ENCODE measurements around the gene MAPK10.
"Not testable (repeated sequence)": the region's sequence is repeated elsewhere in the genome, so short reads cannot be mapped to it uniquely, and the experiment has no call there.

The MAPK10 gene

GRCh38 chr4:86184216-86184900, 175.5 kb downstream of the MAPK10 start:
- no peak for DNase-seq (ENCODE audit: low read depth)

DNA sequence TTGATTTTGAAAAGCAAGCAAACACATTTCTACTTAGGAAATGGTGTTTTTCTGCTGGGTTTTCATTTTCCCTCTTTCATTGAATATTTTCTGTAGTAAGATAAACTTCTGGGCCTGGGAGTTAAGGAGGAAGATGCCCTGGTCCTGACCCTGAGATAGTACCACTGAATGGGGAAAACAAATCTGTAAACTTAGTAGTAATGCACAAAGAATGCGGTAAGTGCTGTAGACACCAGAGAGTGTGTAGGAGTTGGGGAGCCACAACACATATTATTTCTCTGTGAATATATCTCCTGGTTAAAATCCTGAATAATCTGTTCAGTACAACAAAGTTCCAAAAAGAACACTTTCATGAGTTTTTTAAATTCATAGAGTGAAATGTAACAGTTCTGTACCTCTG, 178.3 kb downstream of the MAPK10 start:
- no peak for DNase-seq (ENCODE audit: low read depth)

- no peak for DNase-seq (ENCODE audit: low read depth)
Observed at GRCh38 chr4:86178211-86178610, 181.6 kb downstream of the MAPK10 start.

GRCh38 chr4:86174506-86174905, 185.3 kb downstream of the MAPK10 start:
- no peak for DNase-seq (ENCODE audit: low read depth)

DNA sequence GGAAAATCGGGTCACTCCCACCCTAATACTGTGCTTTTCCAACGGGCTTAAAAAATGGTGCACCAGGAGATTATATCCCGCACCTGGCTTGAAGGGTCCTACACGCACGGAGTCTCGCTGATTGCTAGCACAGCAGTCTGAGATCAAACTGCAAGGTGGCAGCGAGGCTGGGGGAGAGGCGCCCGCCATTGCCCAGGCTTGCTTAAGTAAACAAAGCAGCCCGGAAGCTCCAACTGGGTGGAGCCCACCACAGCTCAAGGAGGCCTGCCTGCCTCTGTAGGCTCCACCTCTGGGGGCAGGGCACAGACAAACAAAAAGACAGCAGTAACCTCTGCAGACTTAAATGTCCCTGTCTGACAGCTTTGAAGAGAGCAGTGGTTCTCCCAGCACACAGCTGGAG, 191.5 kb downstream of the MAPK10 start:
- not testable (repeated sequence) for DNase-seq (ENCODE audit: low read depth)

DNA sequence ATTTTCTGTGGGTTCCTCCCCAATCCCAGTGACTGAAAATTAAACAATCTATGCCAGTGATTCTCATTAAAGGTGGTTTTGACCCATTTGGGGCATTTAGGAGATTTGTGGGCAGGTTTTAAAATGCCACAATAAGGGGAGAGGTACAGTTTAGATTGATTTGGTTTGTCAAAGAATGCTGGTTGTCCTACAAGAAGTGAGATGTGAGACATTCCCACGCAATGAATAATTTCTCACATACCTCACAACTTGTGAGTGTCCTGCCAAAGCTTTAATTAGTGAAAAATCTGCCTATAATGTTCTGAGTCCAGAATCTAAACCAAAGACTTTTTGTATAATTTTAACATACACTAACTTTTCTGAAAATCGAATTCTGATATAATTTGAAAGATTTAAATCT, 199.4 kb downstream of the MAPK10 start:
- DNase-seq (ENCODE audit: low read depth) = no peak

DNA sequence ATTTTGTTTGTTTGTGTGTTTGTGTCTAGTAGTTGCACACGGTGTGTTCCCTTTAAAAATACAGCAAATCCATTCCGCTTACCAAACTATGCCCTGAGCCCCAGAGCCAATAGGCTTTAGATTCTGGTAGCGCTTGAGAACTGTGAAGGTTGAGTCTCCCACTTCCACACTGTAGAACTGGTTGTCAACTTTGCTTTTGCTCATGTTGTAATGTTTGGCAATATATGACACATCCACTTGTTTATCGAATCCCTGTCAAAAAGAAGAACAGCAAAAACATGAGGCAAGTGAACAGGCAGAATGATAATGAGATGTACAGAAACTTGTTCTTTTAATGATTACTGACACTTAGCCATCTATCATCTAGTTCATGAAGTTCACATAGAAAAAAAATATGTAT, 200.6 kb downstream of the MAPK10 start:
- no peak for DNase-seq (ENCODE audit: low read depth)

DNA sequence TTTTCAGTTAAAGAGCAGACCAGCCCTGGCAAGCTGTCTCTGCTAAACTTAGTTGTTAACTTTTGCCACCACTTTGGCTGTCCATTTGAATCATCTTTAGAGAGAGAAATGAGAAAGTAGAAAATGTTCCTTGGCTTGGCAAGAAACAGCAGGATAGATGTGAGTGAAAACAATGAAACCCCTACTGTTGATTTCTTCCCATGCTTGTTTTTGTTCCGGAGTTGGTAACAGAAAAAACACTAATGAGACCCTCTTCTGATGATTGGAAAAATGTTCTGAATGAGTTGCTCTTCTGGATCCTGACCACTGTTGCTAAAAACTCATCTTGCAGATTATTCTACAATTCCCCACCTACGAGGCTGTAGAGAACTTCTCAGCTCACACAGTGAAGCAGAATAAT, 203.3 kb downstream of the MAPK10 start:
- no peak for DNase-seq (ENCODE audit: low read depth)

DNA sequence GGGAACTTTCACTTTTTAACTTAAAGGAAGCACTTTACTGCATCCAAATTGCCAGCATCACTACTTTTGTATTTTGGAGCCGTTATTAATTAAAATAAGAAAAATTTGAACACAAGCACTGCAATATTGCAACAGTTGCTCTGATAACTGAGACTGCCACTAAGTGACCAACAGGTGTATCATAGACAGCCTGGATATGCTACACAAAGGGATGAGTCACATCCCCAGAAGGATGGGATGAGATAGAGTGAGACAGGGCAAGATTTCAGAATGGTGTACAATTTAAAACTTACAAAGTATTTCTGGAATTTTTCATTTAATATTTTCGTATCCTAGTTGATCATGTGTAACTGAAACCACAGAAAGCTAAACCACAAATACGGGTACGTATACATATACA, 204.1 kb downstream of the MAPK10 start:
- no peak for DNase-seq (ENCODE audit: low read depth)

DNA sequence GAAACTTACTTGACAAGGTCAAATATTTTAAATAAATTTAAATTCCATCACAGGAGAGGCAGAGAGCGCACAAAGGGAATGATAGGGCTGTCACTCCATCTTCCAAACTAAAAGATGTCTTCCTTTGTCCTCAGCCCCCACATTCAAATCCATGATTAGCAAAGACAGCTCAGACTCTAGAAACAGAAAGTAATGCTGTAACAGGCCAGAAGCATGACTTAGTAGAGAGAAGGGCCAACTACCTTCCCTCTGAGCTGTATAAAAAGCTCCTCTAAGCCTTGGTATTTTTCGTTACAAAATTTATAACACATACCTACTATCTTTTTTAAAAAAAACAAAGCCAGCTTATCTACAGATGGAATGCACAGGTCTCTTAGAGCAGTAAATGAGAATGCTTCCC, 207.4 kb downstream of the MAPK10 start:
- DNase-seq (ENCODE audit: low read depth) = no peak

DNA sequence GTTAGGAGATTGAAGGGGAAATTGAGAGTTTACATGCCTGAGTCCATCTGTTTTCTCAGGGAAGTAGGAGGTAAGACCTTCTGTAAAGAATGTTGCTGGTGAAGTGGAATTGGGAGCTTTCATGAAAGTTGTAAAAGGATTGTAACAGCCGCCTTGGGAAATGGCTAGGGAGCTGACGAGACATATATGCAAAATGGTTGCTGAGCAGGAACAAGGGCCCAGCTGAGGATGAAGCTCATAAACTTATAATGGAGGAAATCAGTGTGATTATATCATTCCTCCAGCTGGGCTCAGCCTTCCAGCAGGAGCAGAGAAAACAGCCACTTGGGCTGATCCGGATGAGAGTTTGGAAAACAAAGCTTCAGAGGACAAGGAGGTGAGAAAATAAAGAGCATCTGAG, 208.7 kb downstream of the MAPK10 start:
- no peak for DNase-seq (ENCODE audit: low read depth)

DNA sequence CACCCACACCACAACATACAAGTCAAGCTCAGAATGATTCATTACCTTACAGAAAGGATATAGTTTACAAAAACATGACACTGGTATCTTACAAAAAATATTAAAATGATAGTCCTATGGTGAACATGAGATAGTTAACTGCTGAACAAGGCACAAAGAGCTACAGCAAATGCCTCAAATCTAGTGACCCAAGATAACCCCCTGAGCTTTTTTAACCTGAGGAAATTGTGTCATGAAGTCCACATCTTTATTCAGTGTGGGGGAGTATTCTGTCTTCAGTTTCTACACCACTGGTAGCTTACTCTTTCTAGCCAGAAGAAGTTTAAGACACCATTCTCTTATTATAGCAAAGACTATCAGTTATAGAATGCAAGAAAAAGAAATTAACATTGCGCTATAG, 218.7 kb downstream of the MAPK10 start:
- DNase-seq (ENCODE audit: low read depth) = no peak

- no peak for DNase-seq (ENCODE audit: low read depth)
Observed at GRCh38 chr4:86132468-86132867, 227.4 kb downstream of the MAPK10 start.

GRCh38 chr4:86131456-86131855, 228.4 kb downstream of the MAPK10 start:
- no peak for DNase-seq (ENCODE audit: low read depth)

DNA sequence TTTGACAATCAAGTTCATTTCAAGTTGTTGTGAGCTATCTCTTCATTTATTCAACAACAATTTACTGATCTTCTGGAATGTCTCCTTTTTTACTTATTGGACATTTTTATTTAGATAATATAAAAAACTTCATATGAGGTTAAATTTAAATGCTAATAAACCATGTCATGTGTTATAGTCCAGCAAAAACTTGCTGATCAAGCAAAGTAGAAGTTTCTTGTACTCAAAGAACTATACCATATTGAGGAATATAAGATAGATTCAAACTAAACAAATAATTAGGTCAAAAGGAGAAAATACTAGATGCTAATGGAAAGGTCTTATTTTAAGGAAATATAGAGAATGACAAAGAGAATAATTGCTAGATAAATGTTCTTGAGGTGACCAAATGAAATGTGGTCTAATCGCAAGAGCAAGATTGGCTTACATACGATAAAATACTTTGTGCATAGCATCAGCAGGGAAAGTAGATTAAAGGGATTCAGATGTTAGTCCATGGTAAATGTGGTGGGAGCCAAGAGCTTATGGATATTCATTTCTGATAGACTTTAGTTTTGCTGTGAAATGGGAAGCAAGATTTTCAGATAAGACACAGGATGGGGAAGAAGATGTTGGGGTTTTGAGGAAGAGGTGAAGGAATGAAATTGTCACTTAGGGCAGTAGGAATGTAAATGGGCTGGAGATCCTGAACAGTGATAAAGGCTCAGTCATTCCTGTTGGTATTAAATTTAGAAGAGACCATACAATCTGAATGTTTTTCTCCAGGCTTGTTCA, 229.5 kb downstream of the MAPK10 start:
- no peak for DNase-seq (ENCODE audit: low read depth)

DNA sequence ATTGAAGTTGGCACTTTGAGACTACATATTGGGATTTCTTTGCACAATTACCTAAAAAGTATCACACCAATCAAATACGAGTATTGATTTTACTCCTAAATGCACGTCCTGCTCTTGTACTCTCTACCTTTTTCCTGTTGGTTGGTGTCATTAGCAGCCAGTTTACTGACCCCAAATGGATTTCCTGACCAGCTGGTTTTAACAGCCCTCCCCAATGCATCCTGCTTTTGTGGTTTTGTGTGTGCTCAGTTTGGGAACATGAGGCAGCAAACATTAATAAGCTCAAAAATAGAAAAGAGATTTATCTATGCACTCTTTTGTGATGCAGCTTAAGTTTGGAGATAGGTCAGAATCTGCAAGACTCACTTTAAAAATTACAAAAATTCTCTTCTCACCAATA, 230.3 kb downstream of the MAPK10 start:
- DNase-seq (ENCODE audit: low read depth) = no peak

DNA sequence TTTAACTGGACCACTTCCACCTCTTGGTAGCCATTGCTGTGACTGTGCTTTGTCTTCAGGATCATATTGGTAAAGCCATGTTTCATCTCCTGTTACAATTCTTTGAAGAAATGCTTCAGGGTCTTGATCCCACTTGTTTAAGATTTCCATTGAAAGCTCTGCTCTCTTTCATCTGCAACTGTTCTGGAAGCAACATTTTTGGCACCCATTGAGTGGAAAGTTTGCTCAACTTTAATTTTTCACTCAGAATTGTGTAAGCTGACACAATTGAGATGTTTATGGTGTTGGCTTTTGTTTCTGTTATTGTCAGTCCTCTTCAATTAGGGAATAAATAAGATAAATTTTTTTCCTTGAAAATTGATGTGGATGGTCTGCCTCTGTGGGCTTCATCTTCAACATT, 237.4 kb downstream of the MAPK10 start:
- no peak for DNase-seq (ENCODE audit: low read depth)

DNA sequence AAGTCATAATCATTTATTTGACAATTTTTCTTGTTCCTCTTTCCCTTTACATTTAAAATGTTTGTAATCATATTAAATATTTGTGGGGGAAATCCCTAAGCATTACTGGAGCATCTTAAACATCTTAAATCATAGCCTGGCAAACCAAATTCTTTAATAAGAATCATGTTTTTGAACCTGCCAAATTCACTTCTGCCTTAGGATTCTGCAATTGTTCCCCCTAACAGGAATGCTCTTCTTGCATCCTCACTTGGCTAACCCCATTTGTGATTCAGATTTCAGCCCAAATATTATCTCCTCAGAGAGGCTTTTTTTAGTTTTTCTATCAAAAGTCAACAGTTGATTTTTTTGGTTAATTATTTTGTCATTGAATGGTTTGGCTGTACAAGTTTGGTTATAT, 241.1 kb downstream of the MAPK10 start:
- no peak for DNase-seq (ENCODE audit: low read depth)

GRCh38 chr4:86117705-86118302, 242.0 kb downstream of the MAPK10 start:
- peak; percentile 64 for DNase-seq (ENCODE audit: low read depth)

- DNase-seq (ENCODE audit: low read depth) = no peak
Observed at GRCh38 chr4:86114563-86114962, 245.3 kb downstream of the MAPK10 start.

DNA sequence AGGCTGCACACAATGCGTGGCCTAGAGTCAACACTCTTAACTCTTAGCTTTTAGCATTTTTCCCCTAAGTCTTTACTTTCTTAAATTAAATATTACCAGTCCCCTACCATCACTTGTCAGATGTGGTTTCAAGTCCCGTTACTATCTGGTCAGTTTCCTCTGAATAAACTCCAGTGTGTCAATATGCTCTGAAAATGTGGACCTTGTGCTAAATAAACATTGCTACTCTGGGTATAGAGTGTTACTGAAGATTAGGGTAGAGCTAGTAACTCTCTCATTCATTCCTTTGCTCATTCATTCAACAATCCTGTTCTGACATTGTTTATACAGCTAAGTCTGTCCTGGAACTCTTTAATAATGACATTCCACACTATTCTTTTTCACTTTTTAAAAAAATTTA, 251.0 kb downstream of the MAPK10 start:
- DNase-seq (ENCODE audit: low read depth) = no peak

GRCh38 chr4:86108137-86108536, 251.7 kb downstream of the MAPK10 start:
- no peak for DNase-seq (ENCODE audit: low read depth)

GRCh38 chr4:86107112-86107511, 252.7 kb downstream of the MAPK10 start:
- no peak for DNase-seq (ENCODE audit: low read depth)
